ENCODE measurements around the gene EPN2. TPM values are rescaled to one million over a fixed set of nuclear protein-coding genes. Genes with fewer than 3 reads are reported as not detected.

EPN2 gene
- total RNA-seq, 2 experiments from 2014 or later = 1.8 to 2.1 TPM

DNA sequence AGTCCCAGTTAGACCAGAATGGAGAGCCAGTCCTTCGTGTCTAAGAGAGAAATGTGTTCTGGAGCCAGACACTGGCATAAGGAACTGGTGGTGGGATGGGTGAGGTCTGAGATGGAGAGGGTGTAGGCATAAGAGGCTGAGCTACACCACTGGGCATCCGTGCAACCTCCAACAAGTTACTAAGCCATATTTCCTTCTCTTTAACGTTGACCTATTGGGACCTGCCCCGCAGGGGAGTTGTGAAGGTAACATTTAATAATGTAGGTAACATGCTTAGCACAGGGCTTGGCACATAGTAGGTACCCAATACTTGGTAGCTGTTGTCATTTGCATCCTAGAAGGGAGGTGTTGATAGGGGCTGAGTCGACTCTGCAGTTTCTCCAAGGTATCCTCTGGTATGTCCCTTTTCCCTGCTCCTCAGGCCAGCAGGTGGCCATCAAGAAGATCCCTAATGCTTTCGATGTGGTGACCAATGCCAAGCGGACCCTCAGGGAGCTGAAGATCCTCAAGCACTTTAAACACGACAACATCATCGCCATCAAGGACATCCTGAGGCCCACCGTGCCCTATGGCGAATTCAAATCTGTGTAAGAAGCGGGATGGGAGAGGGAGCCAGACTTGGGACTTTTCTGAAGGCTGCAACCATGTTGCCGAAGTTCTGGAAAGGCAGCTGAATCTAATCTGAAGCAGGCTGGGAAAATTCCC, 142.3 kb downstream of the EPN2 start:
- H3K27ac Mint-ChIP-seq = peak overlapping the region; percentile 75
- no peaks in the 10 kb centered on the region for H3K27me3 Mint-ChIP-seq
- CTCF ChIA-PET = interaction anchor here (0.6 to 2.9 kb wide), 2 partner anchors 16 to 537 kb away, joined by 4 to 37 read pairs; partner anchors contain the start of gene B9D1
- peak overlapping the region; percentile 97 for H3K4me3 Mint-ChIP-seq
- H3K9me3 Mint-ChIP-seq = no peaks in the 10 kb centered on the region
- peaks cover 30% of the 10 kb centered on the region for H3K4me1 Mint-ChIP-seq
- no peak for DNase-seq
- POLR2A ChIA-PET = no interaction called here
- H3K36me3 Mint-ChIP-seq (ENCODE audit: low read depth) = peaks cover 39% of the 10 kb centered on the region

DNA sequence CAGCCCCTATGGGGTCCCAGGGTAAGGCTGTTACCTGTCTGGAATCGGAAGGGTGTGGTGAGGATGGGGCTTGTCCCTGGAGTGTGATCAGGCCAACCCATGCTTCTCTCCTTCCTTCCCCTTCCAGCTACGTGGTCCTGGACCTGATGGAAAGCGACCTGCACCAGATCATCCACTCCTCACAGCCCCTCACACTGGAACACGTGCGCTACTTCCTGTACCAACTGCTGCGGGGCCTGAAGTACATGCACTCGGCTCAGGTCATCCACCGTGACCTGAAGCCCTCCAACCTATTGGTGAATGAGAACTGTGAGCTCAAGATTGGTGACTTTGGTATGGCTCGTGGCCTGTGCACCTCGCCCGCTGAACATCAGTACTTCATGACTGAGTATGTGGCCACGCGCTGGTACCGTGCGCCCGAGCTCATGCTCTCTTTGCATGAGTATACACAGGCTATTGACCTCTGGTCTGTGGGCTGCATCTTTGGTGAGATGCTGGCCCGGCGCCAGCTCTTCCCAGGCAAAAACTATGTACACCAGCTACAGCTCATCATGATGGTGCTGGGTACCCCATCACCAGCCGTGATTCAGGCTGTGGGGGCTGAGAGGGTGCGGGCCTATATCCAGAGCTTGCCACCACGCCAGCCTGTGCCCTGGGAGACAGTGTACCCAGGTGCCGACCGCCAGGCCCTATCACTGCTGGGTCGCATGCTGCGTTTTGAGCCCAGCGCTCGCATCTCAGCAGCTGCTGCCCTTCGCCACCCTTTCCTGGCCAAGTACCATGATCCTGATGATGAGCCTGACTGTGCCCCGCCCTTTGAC, 143.5 kb downstream of the EPN2 start:
- ChIA-PET POLR2A (no interaction called here), CTCF (interaction anchor here (0.8 to 0.9 kb wide), 2 partner anchors 9 to 18 kb away, joined by 3 read pairs; partner anchors contain the start of gene B9D1)
- Mint-ChIP-seq H3K27ac (no peak overlapping the region), H3K27me3 (no peaks in the 10 kb centered on the region), H3K36me3 (ENCODE audit: low read depth) (peaks cover 41% of the 10 kb centered on the region), H3K4me3 (no peak overlapping the region), H3K4me1 (peaks cover 27% of the 10 kb centered on the region), H3K9me3 (no peaks in the 10 kb centered on the region)
- DNase-seq = no peak

DNA sequence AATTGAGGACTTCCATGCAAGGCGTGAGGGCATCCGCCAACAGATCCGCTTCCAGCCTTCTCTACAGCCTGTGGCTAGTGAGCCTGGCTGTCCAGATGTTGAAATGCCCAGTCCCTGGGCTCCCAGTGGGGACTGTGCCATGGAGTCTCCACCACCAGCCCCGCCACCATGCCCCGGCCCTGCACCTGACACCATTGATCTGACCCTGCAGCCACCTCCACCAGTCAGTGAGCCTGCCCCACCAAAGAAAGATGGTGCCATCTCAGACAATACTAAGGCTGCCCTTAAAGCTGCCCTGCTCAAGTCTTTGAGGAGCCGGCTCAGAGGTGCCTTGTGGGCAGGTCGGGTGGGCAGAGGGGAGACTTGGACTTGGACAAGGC, 144.2 kb downstream of the EPN2 start:
- Mint-ChIP-seq H3K36me3 (ENCODE audit: low read depth) (peaks cover 41% of the 10 kb centered on the region), H3K9me3 (no peaks in the 10 kb centered on the region), H3K4me1 (peaks cover 24% of the 10 kb centered on the region), H3K27me3 (no peaks in the 10 kb centered on the region), H3K27ac (no peak overlapping the region), H3K4me3 (no peak overlapping the region)
- ChIA-PET CTCF (interaction anchor here (0.9 kb wide), 1 partner anchor 8 kb away, joined by 3 read pairs; no protein-coding TSS in a partner anchor), POLR2A (no interaction called here)
- no peak for DNase-seq

DNA sequence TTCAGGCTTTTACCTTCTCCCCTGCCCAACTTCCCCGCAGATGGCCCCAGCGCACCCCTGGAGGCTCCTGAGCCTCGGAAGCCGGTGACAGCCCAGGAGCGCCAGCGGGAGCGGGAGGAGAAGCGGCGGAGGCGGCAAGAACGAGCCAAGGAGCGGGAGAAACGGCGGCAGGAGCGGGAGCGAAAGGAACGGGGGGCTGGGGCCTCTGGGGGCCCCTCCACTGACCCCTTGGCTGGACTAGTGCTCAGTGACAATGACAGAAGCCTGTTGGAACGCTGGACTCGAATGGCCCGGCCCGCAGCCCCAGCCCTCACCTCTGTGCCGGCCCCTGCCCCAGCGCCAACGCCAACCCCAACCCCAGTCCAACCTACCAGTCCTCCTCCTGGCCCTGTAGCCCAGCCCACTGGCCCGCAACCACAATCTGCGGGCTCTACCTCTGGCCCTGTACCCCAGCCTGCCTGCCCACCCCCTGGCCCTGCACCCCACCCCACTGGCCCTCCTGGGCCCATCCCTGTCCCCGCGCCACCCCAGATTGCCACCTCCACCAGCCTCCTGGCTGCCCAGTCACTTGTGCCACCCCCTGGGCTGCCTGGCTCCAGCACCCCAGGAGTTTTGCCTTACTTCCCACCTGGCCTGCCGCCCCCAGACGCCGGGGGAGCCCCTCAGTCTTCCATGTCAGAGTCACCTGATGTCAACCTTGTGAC, 144.7 kb downstream of the EPN2 start:
- Mint-ChIP-seq H3K36me3 (ENCODE audit: low read depth) (peaks cover 41% of the 10 kb centered on the region), H3K9me3 (no peaks in the 10 kb centered on the region), H3K27me3 (no peaks in the 10 kb centered on the region), H3K4me3 (no peak overlapping the region), H3K4me1 (peaks cover 21% of the 10 kb centered on the region), H3K27ac (no peak overlapping the region)
- ChIA-PET POLR2A (interaction anchor here (0.6 kb wide), 1 partner anchor 19 kb away, joined by 3 read pairs; no protein-coding TSS in a partner anchor), CTCF (interaction anchor here (2.4 kb wide), 1 partner anchor 19 kb away, joined by 7 read pairs; the partner anchor contains the start of gene B9D1)
- DNase-seq = no peak

DNA sequence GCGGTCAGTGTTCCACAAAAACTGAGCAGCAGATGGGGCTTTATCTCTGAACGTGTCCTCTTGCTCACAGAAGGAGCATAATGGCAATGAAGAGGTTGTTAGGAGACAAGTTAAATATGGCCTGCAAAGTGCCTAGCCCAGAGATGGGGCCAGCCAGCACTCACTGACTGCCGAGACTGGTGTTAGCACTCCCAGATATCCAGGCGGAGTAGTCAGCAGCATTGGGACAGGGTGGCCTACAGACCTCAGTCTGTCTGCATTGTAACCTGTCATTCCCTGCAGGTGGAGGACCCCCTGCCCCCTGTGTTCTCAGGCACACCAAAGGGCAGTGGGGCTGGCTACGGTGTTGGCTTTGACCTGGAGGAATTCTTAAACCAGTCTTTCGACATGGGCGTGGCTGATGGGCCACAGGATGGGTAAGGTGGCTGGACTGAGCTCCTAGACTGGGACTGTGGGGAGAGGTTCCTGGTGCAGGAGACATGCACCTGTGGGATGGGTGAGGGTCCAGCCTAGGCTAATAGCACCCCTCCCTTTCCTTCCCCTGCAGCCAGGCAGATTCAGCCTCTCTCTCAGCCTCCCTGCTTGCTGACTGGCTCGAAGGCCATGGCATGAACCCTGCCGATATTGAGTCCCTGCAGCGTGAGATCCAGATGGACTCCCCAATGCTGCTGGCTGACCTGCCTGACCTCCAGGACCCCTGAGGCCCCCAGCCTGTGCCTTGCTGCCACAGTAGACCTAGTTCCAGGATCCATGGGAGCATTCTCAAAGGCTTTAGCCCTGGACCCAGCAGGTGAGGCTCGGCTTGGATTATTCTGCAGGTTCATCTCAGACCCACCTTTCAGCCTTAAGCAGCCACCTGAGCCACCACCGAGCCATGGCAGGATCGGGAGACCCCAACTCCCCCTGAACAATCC, 145.6 kb downstream of the EPN2 start:
- Mint-ChIP-seq H3K27me3 (peaks cover under 1% of the 10 kb centered on the region), H3K36me3 (ENCODE audit: low read depth) (peaks cover 41% of the 10 kb centered on the region), H3K9me3 (no peaks in the 10 kb centered on the region), H3K4me3 (no peak overlapping the region), H3K27ac (no peak overlapping the region), H3K4me1 (peaks cover 17% of the 10 kb centered on the region)
- POLR2A ChIA-PET = interaction anchor here (0.6 kb wide), 1 partner anchor 20 kb away, joined by 3 read pairs; no protein-coding TSS in a partner anchor
- DNase-seq = no peak
- CTCF ChIA-PET = interaction anchor here (2.4 kb wide), 1 partner anchor 20 kb away, joined by 7 read pairs; the partner anchor contains the start of gene B9D1

DNA sequence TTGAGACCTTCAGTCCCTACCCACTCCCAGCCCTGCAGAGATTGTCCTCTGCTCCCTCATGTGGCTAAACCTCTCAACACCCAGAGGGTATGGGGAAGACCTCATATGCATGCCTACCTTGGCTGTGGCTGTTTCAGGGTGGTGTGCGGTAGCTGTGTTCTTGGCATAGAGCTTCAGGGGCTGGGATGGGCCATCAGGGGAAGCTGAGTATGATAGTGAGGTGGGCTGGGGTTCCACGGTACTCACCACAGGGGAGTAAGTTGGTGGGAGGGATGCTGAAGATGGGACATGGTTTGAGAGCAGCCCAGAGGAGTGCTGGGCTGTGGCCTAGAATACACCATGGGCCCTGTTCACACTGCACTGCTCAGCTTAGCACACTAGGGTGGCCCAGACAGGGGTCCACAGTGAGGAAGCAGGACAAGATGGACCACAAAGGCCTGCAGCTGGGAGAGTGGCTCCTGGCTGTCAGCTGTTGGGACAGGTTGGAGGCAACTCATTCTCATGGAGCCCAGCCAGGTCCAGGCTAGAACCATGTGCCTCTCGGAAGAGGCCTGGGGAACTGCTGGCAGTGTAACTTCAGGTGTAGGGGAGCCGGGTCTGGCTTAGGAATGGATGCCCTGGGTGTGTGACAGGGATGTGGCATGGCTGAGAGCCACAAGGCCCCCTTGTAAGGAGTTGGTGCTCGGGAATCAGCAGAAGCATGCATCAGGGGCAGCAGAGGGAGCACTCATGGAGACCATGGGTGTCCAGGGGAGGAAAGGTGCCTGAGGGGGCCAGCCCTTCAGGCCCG, 146.7 kb downstream of the EPN2 start:
- H3K36me3 Mint-ChIP-seq (ENCODE audit: low read depth) = peaks cover 41% of the 10 kb centered on the region
- ChIA-PET POLR2A (no interaction called here), CTCF (interaction anchor here (2.4 kb wide), 1 partner anchor 21 kb away, joined by 7 read pairs; the partner anchor contains the start of gene B9D1)
- no peak overlapping the region for H3K27ac Mint-ChIP-seq
- no peak for DNase-seq
- no peak overlapping the region for H3K4me3 Mint-ChIP-seq
- H3K4me1 Mint-ChIP-seq = peaks cover 17% of the 10 kb centered on the region
- H3K9me3 Mint-ChIP-seq = no peaks in the 10 kb centered on the region
- H3K27me3 Mint-ChIP-seq = peaks cover 5% of the 10 kb centered on the region

DNA sequence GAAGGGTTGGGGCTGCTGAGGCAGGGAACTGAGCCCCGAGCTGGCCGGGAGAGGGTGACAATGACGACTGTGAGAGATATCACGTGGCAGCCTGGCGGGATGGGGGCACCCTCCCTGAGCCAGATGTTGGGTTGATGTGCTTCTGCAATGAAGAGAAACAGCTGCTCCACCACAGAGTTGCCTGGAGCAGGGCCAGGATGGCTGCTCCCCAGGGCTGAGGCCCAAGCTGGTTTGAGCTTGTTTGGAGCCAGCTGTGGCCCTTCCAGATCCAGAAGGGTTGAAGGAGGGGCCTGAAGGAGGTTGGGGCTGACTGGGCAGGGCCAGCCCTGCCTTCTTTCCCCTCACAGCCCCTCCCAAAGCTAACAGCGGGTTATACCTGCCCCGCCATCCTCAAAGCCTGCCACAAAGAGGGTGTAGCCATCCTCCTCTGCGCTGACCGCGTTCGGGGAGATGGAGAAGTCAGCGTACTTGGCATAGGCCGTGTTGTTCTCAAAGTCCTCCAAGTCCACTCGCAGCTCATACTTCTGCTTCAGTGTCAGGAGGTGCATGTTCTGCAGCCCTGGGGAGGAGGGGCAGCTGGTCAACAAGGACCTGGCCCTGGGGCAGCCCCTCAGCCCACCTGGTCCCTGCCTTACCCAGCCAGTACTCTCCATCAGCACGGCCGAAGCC, 147.7 kb downstream of the EPN2 start:
- CTCF ChIA-PET = interaction anchor here (2.0 kb wide), 1 partner anchor 22 kb away, joined by 9 read pairs; the partner anchor contains the start of gene B9D1

DNA sequence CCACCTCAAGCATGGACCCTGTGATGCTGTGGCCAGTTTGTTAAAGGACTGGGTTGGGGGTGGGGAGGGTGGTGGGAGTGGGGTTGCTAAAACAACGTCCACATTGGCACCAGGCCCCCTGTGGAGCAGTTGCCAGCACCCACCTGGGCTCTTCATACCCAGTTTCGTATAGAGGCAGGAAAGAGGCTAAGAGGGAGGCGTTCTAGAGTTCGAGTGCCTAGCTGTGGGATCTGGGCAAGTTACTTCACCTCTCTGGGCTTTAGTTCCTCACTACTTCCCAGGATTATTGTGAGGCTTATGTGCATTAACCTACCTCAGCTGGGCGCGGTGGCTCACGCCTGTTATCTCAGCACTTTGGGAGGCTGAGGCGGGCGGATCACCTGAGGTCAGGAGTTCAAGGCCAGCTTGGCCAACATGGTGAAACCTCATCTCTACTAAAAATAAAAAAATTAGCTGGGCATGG, 148.4 kb downstream of the EPN2 start:
- H3K27ac Mint-ChIP-seq = no peak overlapping the region
- POLR2A ChIA-PET = no interaction called here
- H3K9me3 Mint-ChIP-seq = no peaks in the 10 kb centered on the region
- H3K27me3 Mint-ChIP-seq = peaks cover 11% of the 10 kb centered on the region
- H3K4me3 Mint-ChIP-seq = no peak overlapping the region
- peaks cover 8% of the 10 kb centered on the region for H3K4me1 Mint-ChIP-seq
- H3K36me3 Mint-ChIP-seq (ENCODE audit: low read depth) = peaks cover 26% of the 10 kb centered on the region
- CTCF ChIA-PET = interaction anchor here (1.8 to 2.0 kb wide), 2 partner anchors 8 to 23 kb away, joined by 7 to 9 read pairs; partner anchors contain the start of genes B9D1 and MAPK7
- no peak for DNase-seq

More for the DNA sequence above, 147.7 kb downstream of the EPN2 start:
- Mint-ChIP-seq H3K4me3 (no peak overlapping the region), H3K4me1 (peaks cover 8% of the 10 kb centered on the region), H3K9me3 (no peaks in the 10 kb centered on the region), H3K36me3 (ENCODE audit: low read depth) (peaks cover 33% of the 10 kb centered on the region), H3K27me3 (peaks cover 11% of the 10 kb centered on the region), H3K27ac (no peak overlapping the region)
- POLR2A ChIA-PET = no interaction called here
- DNase-seq = no peak
